ENCODE results near the gene RHOV.

DNA sequence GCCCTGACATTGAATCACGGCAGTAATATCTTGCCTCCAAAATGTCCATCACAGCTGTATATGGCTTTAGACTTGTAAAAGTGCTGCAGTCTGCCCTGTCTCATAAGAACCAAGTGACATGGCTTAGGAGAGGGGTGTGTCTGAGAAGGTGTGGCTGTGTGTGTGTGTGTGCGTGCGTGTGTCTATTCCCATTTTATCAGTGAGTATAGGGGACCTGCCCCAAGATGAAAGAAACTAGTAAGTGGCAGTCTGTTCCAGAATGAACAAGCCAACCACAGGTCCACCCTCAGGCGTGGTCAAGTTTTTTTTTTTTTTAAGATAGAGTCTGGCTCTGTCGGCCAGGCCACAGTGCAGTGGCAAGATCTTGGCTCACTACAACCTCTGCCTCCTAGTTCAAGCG lies 5.6 kb upstream of the RHOV start:
- TF ChIP-seq POLR2A (IDR thresholded peaks at IDR 0.05): no peak
- TF ChIP-seq, protein P1, sequence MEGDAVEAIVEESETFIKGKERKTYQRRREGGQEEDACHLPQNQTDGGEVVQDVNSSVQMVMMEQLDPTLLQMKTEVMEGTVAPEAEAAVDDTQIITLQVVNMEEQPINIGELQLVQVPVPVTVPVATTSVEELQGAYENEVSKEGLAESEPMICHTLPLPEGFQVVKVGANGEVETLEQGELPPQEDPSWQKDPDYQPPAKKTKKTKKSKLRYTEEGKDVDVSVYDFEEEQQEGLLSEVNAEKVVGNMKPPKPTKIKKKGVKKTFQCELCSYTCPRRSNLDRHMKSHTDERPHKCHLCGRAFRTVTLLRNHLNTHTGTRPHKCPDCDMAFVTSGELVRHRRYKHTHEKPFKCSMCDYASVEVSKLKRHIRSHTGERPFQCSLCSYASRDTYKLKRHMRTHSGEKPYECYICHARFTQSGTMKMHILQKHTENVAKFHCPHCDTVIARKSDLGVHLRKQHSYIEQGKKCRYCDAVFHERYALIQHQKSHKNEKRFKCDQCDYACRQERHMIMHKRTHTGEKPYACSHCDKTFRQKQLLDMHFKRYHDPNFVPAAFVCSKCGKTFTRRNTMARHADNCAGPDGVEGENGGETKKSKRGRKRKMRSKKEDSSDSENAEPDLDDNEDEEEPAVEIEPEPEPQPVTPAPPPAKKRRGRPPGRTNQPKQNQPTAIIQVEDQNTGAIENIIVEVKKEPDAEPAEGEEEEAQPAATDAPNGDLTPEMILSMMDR (IDR thresholded peaks at IDR 0.05): no peak

Measured in tibial nerve (tissue), 3 donors.